Testis (tissue), 3 donors: Measurements from ENCODE around the gene BMP8A. TPM values are rescaled to one million over a fixed set of nuclear protein-coding genes. Genes with fewer than 3 reads are reported as not detected.
"Not testable (repeated sequence)": the region's sequence is repeated elsewhere in the genome, so short reads cannot be mapped to it uniquely, and the experiment has no call there.

Experiments
- DNase-seq: peaks from one replicate; pipeline ENCODE4 v3.0.0-alpha.2; 2019
- H3K27ac ChIP-seq, 2 donors: fragments of 200-600 bp; sonication (generic); one replicate each; pipeline ENCODE4 v1.5.1; 2019
- H3K27me3 ChIP-seq: fragments of 200-600 bp; sonication (generic); one replicate; pipeline ENCODE4 v1.5.1; 2019
- H3K36me3 ChIP-seq: fragments of 200-600 bp; sonication (generic); one replicate; pipeline ENCODE4 v1.5.1; 2017; ENCODE audit warnings: low read depth; ENCODE audit errors: missing control alignments
- H3K4me1 ChIP-seq: fragments of 200-600 bp; sonication (generic); one replicate; pipeline ENCODE4 v1.5.1; 2019
- H3K4me3 ChIP-seq, 2 donors: fragments of 200-600 bp; sonication (generic); one replicate each; pipeline ENCODE4 v1.5.1; 2017 to 2019
- H3K9me3 ChIP-seq: fragments of 200-600 bp; sonication (generic); one replicate; pipeline ENCODE4 v1.5.1; 2017
- CTCF ChIP-seq, 3 experiments: fragments of 450-650 bp in 2 of 3; fragments of 200-600 bp in 1 of 3; sonication (generic) in 1 of 3; IDR thresholded peaks; one replicate each; pipeline ENCODE4 v1.5.1; 2016 to 2019; ENCODE audit warnings: antibody characterized with exemption in 3 of 3, mild to moderate bottlenecking in 2 of 3, moderate library complexity in 1 of 3
- POLR2A ChIP-seq: fragments of 450-650 bp; IDR thresholded peaks from one replicate; pipeline ENCODE4 v1.6.1; 2017; ENCODE audit warnings: antibody characterized with exemption, mild to moderate bottlenecking, moderate library complexity
- WGBS, 2 donors: methylation state at CpG; one replicate each; pipeline ENCODE4 v1.1.5; 2018; 5-methylcytosine and 5-hydroxymethylcytosine counted together
- intact Hi-C: fragments of 100-400 bp; cut with DNase I; formaldehyde crosslinking; loops from one replicate; pipeline ENCODE4 v1.15.1; 2023; ENCODE audit warnings: low total_unique reads
- polyA plus RNA-seq: library from polyadenylated mRNA; stranded (reverse); fragments of 350-450 nt; fragmentation: Illumina TruSeq; extraction: RNeasy Lipid Tissue Mini Kit (QIAGEN cat#74804); gene quantifications from one replicate; pipeline ENCODE4 v1.2.3, GENCODE V29; 2014; ENCODE audit warnings: low read depth, low replicate concordance; ENCODE audit not compliant: insufficient read depth
- total RNA-seq, 2 donors: library from RNA; depleted of rRNA; stranded (reverse); fragments of >200 nt; gene quantifications; one replicate each; pipeline ENCODE4 v1.2.3, GENCODE V29; 2016

BMP8A gene
- total and polyA plus RNA-seq, 3 donors from 2014 or later: 4.3 to 15.0 (median 5.6) TPM

GRCh38 chr1:39472826-39473225 is 18.6 kb upstream of the BMP8A start:
- DNase-seq: no peak
- Histone ChIP-seq H3K36me3 (no peaks in the 10 kb centered on the region), H3K27ac (no peak overlapping the region), H3K4me3 (no peak overlapping the region), H3K4me1 (peaks cover 8% of the 10 kb centered on the region), H3K9me3 (no peaks in the 10 kb centered on the region), H3K27me3 (no peaks in the 10 kb centered on the region)
- TF ChIP-seq POLR2A (no peak), CTCF (IDR thresholded peaks at IDR 0.05) (no peak)
- 91 to 92% methylated on average over 7 of the region's 7 CpGs for WGBS, 2 donors
- intact Hi-C loops: no loop called here

- Histone ChIP-seq H3K36me3 (no peaks in the 10 kb centered on the region), H3K9me3 (no peaks in the 10 kb centered on the region), H3K27ac (no peak overlapping the region), H3K27me3 (no peaks in the 10 kb centered on the region), H3K4me1 (peaks cover 8% of the 10 kb centered on the region), H3K4me3 (no peak overlapping the region)
- WGBS, 2 donors: 97 to 98% methylated on average over 4 of the region's 4 CpGs
- DNase-seq: no peak
- no peak for TF ChIP-seq CTCF (IDR thresholded peaks at IDR 0.05)
- no peak for TF ChIP-seq POLR2A
- intact Hi-C loops: no loop called here
These were observed 18.1 kb upstream of the BMP8A start for GRCh38 chr1:39473324-39473723.

- WGBS, 2 donors: 47 to 81% methylated on average over 4 of the region's 4 CpGs
- no peak for TF ChIP-seq POLR2A
- intact Hi-C loops: no loop called here
- Histone ChIP-seq H3K27ac (peak overlapping the region in 1 of 2 donors; percentile 1), H3K27me3 (no peaks in the 10 kb centered on the region), H3K36me3 (no peaks in the 10 kb centered on the region), H3K4me1 (peaks cover 8% of the 10 kb centered on the region), H3K9me3 (no peaks in the 10 kb centered on the region), H3K4me3 (no peak overlapping the region)
- no peak for DNase-seq
These were observed 16.6 kb upstream of the BMP8A start for GRCh38 chr1:39474810-39475209.

- intact Hi-C loops, H3K36me3 ChIP-seq, H3K4me1 ChIP-seq, H3K9me3 ChIP-seq, H3K4me3 ChIP-seq, H3K27me3 ChIP-seq, DNase-seq, H3K27ac ChIP-seq: not testable (repeated sequence)
- whole genome bisulfite sequencing, 2 donors: 51 to 80% methylated on average over 1 of the region's 1 CpG
These were observed 15.9 kb upstream of the BMP8A start for GRCh38 chr1:39475551-39475950.

- DNase-seq: no peak
- no peak overlapping the region for H3K4me3 ChIP-seq
- intact Hi-C loops: no loop called here
- no peaks in the 10 kb centered on the region for H3K9me3 ChIP-seq
- H3K4me1 ChIP-seq: peaks cover 8% of the 10 kb centered on the region
- no peaks in the 10 kb centered on the region for H3K36me3 ChIP-seq
- no peak overlapping the region for H3K27ac ChIP-seq
- H3K27me3 ChIP-seq: no peaks in the 10 kb centered on the region
- TF ChIP-seq POLR2A: no peak
- TF ChIP-seq CTCF (IDR thresholded peaks at IDR 0.05): no peak
- WGBS, 2 donors: 89 to 90% methylated on average over 5 of the region's 5 CpGs
These were observed 13.1 kb upstream of the BMP8A start for GRCh38 chr1:39478126-39478915.

GRCh38 chr1:39481289-39481688 is 10.1 kb upstream of the BMP8A start:
- intact Hi-C loops: loop anchor here (10.0 kb wide), 1 partner anchor 54 kb away; no protein-coding TSS in a partner anchor

More at GRCh38 chr1:39481289-39481688, 10.1 kb upstream of the BMP8A start:
- no peak overlapping the region for H3K4me3 ChIP-seq
- no peaks in the 10 kb centered on the region for H3K27me3 ChIP-seq
- WGBS, 2 donors: 88 to 98% methylated on average over 6 of the region's 6 CpGs
- H3K27ac ChIP-seq: no peak overlapping the region
- no peaks in the 10 kb centered on the region for H3K4me1 ChIP-seq
- no peaks in the 10 kb centered on the region for H3K9me3 ChIP-seq
- H3K36me3 ChIP-seq: no peaks in the 10 kb centered on the region
- no peak for DNase-seq
- TF ChIP-seq POLR2A (no peak), CTCF (IDR thresholded peaks at IDR 0.05) (no peak)
